ENCODE results near the gene ANO8. TPM values are rescaled to one million over a fixed set of nuclear protein-coding genes. Genes with fewer than 3 reads are reported as not detected.

Gene ANO8
- total and polyA plus RNA-seq, 2 donors (not counting 1 experiment from before 2014, with no cell fraction given), result 3.0 to 5.2 TPM

DNA sequence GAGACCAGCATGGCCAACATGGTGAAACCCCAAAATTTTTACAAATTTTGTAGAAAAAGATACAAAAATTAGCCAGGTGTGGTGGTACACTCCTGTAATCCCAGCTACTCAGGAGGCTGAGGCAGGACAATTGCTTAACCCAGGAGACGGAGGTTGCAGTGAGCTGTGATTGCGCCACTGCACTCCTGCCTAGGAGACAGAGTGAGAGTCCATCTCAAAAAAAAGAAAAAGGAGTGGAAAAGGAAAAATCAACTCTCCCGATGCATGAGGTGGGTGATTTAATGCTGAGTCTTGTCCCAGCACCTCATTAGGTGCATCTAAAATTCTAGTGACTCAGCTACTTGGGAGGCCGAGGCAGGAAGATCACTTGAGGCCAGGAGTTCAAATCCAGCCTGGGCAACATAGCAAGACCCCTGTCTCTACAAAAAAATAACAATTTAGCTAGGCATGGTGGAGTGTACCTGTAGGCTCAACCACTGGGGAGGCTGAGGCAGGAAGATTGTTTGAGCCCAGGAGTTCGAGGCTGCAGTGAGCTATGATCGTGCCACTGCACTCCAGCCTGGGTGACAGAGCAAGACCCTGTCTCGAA is 22.5 kb upstream of the ANO8 start:
- intact Hi-C loops (cut with micrococcal nuclease), result no loop called here
- ATAC-seq (ENCODE audit: low read depth) (no peak), DNase-seq (no peak)
- POLR2A ChIA-PET, result no interaction called here
- H3K27ac ChIP-seq (ENCODE audit: low read length in 2 of 2), result no peak overlapping the region
- peaks cover 21% of the 10 kb centered on the region for H3K27me3 Mint-ChIP-seq
- no peaks in the 10 kb centered on the region for H3K4me1 Mint-ChIP-seq
- no peaks in the 10 kb centered on the region for H3K4me1 ChIP-seq (ENCODE audit: control insufficient read depth in 2 of 2, insufficient read depth in 2 of 2, low read length in 2 of 2)
- no peak overlapping the region for H3K4me2 ChIP-seq (replicated peaks; ENCODE audit: low read depth, low read length, poor library complexity, severe bottlenecking)
- no peak overlapping the region for H3K4me3 ChIP-seq (ENCODE audit: control extremely low read depth in 1 of 5, extremely low read depth in 1 of 5, insufficient read depth in 1 of 5, low read depth in 2 of 5, low read length in 4 of 5)
- H3K9me3 Mint-ChIP-seq (ENCODE audit: insufficient read depth), result no peaks in the 10 kb centered on the region
- peaks cover 0 to 15% (median 2%) of the 10 kb centered on the region in 4 experiments for H3K27me3 ChIP-seq (replicated peaks in 1 of 4; ENCODE audit: control extremely low read depth in 1 of 4, control insufficient read depth in 3 of 4, insufficient read depth in 4 of 4, low read length in 3 of 4)
- no peak for TF ChIP-seq EZH2 (IDR thresholded peaks at IDR 0.05; ENCODE audit: borderline replicate concordance, insufficient read depth, low read depth, low read length, poor library complexity, severe bottlenecking)
- TF ChIP-seq, protein P1, sequence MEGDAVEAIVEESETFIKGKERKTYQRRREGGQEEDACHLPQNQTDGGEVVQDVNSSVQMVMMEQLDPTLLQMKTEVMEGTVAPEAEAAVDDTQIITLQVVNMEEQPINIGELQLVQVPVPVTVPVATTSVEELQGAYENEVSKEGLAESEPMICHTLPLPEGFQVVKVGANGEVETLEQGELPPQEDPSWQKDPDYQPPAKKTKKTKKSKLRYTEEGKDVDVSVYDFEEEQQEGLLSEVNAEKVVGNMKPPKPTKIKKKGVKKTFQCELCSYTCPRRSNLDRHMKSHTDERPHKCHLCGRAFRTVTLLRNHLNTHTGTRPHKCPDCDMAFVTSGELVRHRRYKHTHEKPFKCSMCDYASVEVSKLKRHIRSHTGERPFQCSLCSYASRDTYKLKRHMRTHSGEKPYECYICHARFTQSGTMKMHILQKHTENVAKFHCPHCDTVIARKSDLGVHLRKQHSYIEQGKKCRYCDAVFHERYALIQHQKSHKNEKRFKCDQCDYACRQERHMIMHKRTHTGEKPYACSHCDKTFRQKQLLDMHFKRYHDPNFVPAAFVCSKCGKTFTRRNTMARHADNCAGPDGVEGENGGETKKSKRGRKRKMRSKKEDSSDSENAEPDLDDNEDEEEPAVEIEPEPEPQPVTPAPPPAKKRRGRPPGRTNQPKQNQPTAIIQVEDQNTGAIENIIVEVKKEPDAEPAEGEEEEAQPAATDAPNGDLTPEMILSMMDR (IDR thresholded peaks at IDR 0.05), result no peak
- no peaks in the 10 kb centered on the region for H3K36me3 ChIP-seq (replicated peaks in 1 of 2; ENCODE audit: control extremely low read depth in 1 of 2, control insufficient read depth in 1 of 2, extremely low read depth in 1 of 2, insufficient read depth in 2 of 2, low read length in 1 of 2)
- no peaks in the 10 kb centered on the region for H4K20me1 ChIP-seq (ENCODE audit: control insufficient read depth, insufficient read depth, low read length, poor library complexity, severe bottlenecking)
- 93% methylated on average over 3 of the region's 7 CpGs for WGBS (ENCODE audit: insufficient coverage)
- H3K27ac Mint-ChIP-seq, result no peak overlapping the region
- H3K79me2 ChIP-seq (ENCODE audit: control insufficient read depth, insufficient read depth, low read length), result no peaks in the 10 kb centered on the region
- no peaks in the 10 kb centered on the region for H3K9me3 ChIP-seq (ENCODE audit: control extremely low read depth in 1 of 3, control insufficient read depth in 2 of 3, insufficient read depth in 1 of 3, low read length in 2 of 3)
- H3K9ac ChIP-seq (ENCODE audit: low read length), result no peak overlapping the region
- CTCF ChIA-PET, result interaction anchor here (1.2 kb wide), 1 partner anchor 29 kb away, joined by 3 read pairs; no protein-coding TSS in a partner anchor
- H3K4me3 Mint-ChIP-seq, result no peak overlapping the region
- no peak overlapping the region for H2AFZ ChIP-seq (ENCODE audit: insufficient read depth, low read depth, low read length, poor library complexity, severe bottlenecking)

DNA sequence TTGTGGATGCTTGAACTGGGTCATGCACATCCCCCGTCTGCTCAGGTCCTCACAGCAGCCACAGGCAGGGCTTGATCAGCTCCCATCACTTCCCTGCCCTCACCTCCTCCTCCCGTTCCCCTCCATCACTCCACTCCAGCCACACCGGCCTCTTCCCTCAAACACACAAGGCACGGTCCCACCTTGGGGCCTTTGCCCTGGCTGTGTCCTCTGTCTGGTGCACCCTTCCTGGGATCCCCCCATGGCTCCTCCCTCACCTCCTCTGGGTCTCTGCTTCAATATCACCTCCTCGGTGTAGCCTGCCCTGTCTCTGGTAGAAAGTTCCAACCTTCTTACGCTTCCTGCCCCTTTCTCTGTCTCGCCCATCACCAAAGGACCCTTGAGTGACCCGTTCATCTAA is 18.7 kb upstream of the ANO8 start:
- Histone ChIP-seq H3K27me3 (replicated peaks in 1 of 4; ENCODE audit: control extremely low read depth in 1 of 4, control insufficient read depth in 3 of 4, insufficient read depth in 4 of 4, low read length in 3 of 4) (peaks cover 0 to 32% (median 12%) of the 10 kb centered on the region in 4 experiments), H3K4me3 (ENCODE audit: control extremely low read depth in 1 of 5, extremely low read depth in 1 of 5, insufficient read depth in 1 of 5, low read depth in 2 of 5, low read length in 4 of 5) (no peak overlapping the region), H3K4me1 (ENCODE audit: control insufficient read depth in 2 of 2, insufficient read depth in 2 of 2, low read length in 2 of 2) (no peaks in the 10 kb centered on the region), H3K36me3 (replicated peaks in 1 of 2; ENCODE audit: control extremely low read depth in 1 of 2, control insufficient read depth in 1 of 2, extremely low read depth in 1 of 2, insufficient read depth in 2 of 2, low read length in 1 of 2) (no peaks in the 10 kb centered on the region), H3K27ac (ENCODE audit: low read length in 2 of 2) (no peak overlapping the region), H3K4me2 (replicated peaks; ENCODE audit: low read depth, low read length, poor library complexity, severe bottlenecking) (no peak overlapping the region), H2AFZ (ENCODE audit: insufficient read depth, low read depth, low read length, poor library complexity, severe bottlenecking) (no peak overlapping the region), H4K20me1 (ENCODE audit: control insufficient read depth, insufficient read depth, low read length, poor library complexity, severe bottlenecking) (no peaks in the 10 kb centered on the region), H3K9me3 (ENCODE audit: control extremely low read depth in 1 of 3, control insufficient read depth in 2 of 3, insufficient read depth in 1 of 3, low read length in 2 of 3) (no peaks in the 10 kb centered on the region), H3K9ac (ENCODE audit: low read length) (no peak overlapping the region), H3K79me2 (ENCODE audit: control insufficient read depth, insufficient read depth, low read length) (no peaks in the 10 kb centered on the region)
- ChIA-PET CTCF (interaction anchor here (0.9 kb wide), 1 partner anchor 33 kb away, joined by 3 read pairs; no protein-coding TSS in a partner anchor), POLR2A (no interaction called here)
- DNase-seq (no peak), ATAC-seq (ENCODE audit: low read depth) (no peak)
- no peaks in the 10 kb centered on the region for H3K4me1 Mint-ChIP-seq
- H3K4me3 Mint-ChIP-seq, result no peak overlapping the region
- no peaks in the 10 kb centered on the region for H3K9me3 Mint-ChIP-seq (ENCODE audit: insufficient read depth)
- 87% methylated on average over 8 of the region's 8 CpGs for WGBS (ENCODE audit: insufficient coverage)
- H3K27ac Mint-ChIP-seq, result peak overlapping the region; percentile 15
- TF ChIP-seq, protein P1 (IDR thresholded peaks at IDR 0.05), result no peak
- no peak for TF ChIP-seq EZH2 (IDR thresholded peaks at IDR 0.05; ENCODE audit: borderline replicate concordance, insufficient read depth, low read depth, low read length, poor library complexity, severe bottlenecking)
- intact Hi-C loops (cut with micrococcal nuclease), result no loop called here
- H3K27me3 Mint-ChIP-seq, result peaks cover 36% of the 10 kb centered on the region

Data from B cell (primary cell).